HepG2 (cell line): ENCODE data around the gene ARHGEF12.

ENCODE experiments used
- ATF7-NPFF ChIP-seq: sonication (generic); formaldehyde crosslinking; IDR thresholded peaks from 2 replicates; pipeline ENCODE4 v1.8.1; 2023; ENCODE audit warnings: mild to moderate bottlenecking, low read depth, missing genetic modification reagents, moderate library complexity
- CTCF ChIP-seq: sonication (generic); formaldehyde crosslinking; IDR thresholded peaks from 2 replicates; pipeline ENCODE4 v1.5.0; 2020; ENCODE audit warnings: mild to moderate bottlenecking, missing genetic modification reagents, moderate library complexity
- REXO4 ChIP-seq: sonication (generic); formaldehyde crosslinking; IDR thresholded peaks from 2 replicates; pipeline ENCODE4 v1.8.0; 2022; ENCODE audit warnings: missing genetic modification reagents, mild to moderate bottlenecking, borderline replicate concordance
- SIN3B ChIP-seq: fragments of 150-350 bp; IDR thresholded peaks from 2 replicates; pipeline ENCODE4 v1.6.1; 2014; ENCODE audit warnings: low read length
- ZNF460 ChIP-seq: sonication (generic); formaldehyde crosslinking; IDR thresholded peaks from 2 replicates; pipeline ENCODE4 v1.5.1; 2020; ENCODE audit warnings: missing genetic modification reagents, mild to moderate bottlenecking, borderline replicate concordance

- TF ChIP-seq CTCF (CRISPR knock-in tag) (no peak), ATF7-NPFF (CRISPR knock-in tag) (no peak), SIN3B (no peak), REXO4 (CRISPR knock-in tag) (no peak), ZNF460 (CRISPR knock-in tag) (no peak)
These were observed 169.7 kb downstream of the ARHGEF12 start for GRCh38 chr11:120505801-120506425.
